Cerebellar nuclear complex (tissue), 1 donor: ENCODE data around the gene CDH16.
"Not testable (repeated sequence)": the region's sequence is repeated elsewhere in the genome, so short reads cannot be mapped to it uniquely, and the experiment has no call there.

Source experiments
- DNase-seq, 2 experiments: peaks; one replicate each; lab custom pipeline; 2025; lab: John Stamatoyannopoulos, UW

Gene CDH16, protein sequence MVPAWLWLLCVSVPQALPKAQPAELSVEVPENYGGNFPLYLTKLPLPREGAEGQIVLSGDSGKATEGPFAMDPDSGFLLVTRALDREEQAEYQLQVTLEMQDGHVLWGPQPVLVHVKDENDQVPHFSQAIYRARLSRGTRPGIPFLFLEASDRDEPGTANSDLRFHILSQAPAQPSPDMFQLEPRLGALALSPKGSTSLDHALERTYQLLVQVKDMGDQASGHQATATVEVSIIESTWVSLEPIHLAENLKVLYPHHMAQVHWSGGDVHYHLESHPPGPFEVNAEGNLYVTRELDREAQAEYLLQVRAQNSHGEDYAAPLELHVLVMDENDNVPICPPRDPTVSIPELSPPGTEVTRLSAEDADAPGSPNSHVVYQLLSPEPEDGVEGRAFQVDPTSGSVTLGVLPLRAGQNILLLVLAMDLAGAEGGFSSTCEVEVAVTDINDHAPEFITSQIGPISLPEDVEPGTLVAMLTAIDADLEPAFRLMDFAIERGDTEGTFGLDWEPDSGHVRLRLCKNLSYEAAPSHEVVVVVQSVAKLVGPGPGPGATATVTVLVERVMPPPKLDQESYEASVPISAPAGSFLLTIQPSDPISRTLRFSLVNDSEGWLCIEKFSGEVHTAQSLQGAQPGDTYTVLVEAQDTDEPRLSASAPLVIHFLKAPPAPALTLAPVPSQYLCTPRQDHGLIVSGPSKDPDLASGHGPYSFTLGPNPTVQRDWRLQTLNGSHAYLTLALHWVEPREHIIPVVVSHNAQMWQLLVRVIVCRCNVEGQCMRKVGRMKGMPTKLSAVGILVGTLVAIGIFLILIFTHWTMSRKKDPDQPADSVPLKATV

GRCh38 chr16:66918803-66919568, at the start of gene CDH16:
Gene CDH16, minus strand, starts transcription at chr16:66918885. Its CDS starts 820 bp downstream, at chr16:66918065.
- no peak for DNase-seq

- DNase-seq = no peak
Measured at GRCh38 chr16:66964049-66964448, 45.4 kb upstream of the CDH16 start.

GRCh38 chr16:66961914-66962313, 43.2 kb upstream of the CDH16 start:
- no peak for DNase-seq

- no peak for DNase-seq
Measured at GRCh38 chr16:66961065-66961744, 42.5 kb upstream of the CDH16 start, which contains the start of gene CES3. Gene CES3, plus strand, starts transcription at chr16:66961266. Its CDS starts 42 bp downstream, at chr16:66961308.

GRCh38 chr16:66960270-66960669, 41.6 kb upstream of the CDH16 start:
- DNase-seq = no peak

GRCh38 chr16:66959704-66960161, 41.0 kb upstream of the CDH16 start:
- DNase-seq = peak; percentile 17 to 62

- no peak for DNase-seq
Measured at GRCh38 chr16:66958857-66959703, 40.4 kb upstream of the CDH16 start.

DNA sequence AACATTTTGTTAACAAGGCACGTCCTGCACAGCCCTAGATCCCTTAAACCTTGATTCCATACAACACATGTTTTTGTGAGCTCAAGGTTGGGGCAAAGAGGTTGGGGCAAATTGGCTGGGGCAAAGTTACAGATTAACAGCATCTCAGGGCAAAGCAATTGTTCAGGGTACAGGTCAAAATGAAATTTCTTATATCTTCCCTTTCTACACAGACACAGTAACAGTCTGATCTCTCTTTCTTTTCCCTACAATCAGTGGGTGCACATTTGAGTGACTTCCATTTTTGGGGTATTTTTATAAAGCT, 37.4 kb upstream of the CDH16 start:
- not testable (repeated sequence) for DNase-seq

DNA sequence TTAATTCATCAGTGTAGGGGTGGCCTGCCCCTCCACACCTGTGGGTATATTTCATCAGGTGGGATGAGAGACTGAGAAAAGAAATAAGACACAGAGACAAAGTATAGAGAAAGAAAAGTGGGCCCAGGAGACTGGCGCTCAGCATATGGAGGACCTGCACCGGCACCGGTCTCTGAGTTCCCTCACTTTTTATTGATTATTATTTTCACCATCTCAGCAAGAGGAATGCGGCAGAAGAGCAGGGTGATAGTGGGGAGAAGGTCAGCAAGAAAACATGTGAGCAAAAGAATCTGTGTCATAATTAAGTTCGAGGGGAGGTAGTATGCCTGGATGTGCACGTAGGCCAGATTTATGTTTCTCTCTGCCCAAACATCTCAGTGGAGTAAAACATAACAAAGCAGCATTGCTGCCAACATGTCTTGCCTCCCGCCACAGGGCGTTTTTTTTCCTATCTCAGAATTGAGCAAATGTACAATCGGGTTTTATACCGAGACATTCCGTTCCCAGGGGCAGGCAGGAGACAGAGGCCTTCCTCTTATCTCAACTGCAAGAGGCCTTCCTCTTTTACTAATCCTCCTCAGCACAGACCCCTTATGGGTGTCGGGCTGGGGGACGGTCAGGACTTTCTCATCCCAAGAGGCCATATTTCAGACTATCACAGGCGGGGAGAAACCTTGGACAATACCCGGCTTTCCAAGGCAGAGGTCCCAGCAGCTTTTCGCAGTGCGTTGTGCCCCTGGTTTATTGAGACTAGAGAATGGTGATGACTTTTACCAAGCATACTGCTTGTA, 36.9 kb upstream of the CDH16 start:
- DNase-seq = not testable (repeated sequence)

- DNase-seq = peak; percentile 23 to 46
Measured at GRCh38 chr16:66954097-66954659, 35.5 kb upstream of the CDH16 start.

DNA sequence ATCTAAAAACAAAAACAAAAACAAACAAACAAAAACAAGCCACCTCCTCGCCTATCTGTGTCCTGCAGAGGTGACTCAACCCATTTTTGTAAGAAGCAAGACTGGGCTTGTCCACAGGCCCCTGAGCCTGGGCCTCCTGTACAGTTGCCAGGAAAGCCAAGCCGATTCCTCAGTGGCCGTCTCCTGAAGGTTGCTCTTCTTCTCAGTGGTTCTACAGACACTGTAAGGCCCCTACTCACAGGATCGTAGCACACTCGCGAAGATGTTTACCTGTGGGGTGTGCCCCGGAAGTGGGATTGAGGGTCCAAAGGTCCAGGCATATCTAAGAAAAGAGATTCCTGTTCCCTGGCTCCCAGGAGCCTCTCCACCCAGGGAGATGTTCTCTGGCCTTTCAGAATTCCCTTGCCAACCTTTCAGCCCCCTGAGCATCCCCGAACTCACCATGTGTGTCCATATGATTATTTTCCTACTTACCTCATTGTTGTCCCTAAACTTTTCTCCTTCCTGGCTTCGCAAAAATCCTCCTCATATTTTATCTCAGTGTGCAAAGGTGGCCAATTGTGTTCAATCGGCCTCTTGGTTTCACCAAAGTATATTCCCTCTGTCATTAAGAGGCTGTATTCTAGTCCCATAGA, 34.9 kb upstream of the CDH16 start:
- no peak for DNase-seq

DNA sequence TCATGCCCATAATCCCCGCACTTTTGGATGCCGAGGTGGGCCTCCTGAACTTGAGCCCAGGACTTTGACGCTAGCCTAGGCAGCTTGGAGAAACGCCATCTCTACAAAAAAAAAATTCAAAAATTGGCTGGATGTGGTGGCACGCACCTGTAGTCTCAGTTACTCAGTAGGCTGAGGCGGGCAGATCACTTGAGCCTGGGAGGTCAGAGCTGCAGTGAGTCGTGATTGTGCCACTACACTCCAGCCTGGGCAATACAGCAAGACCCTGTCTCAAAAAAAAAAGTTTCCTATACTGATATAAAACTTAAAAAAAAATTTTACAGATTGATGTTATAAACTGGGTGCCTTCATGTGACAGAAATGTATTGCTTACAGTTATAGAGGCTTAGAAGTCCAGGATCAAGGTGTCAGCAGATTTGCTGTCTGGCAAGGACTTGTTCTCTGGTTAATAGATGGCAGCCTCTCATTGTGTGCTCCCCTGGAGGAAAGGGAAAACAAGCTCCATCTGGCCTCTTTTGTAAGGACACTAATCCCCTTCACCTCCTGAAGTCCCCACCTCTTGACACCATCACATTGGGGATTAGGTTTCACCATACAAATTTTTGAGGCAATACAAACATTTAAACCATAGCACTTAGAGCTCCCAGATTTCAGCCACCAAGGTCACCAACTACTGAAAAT, 33.9 kb upstream of the CDH16 start:
- DNase-seq = no peak

GRCh38 chr16:66950971-66951790, 32.5 kb upstream of the CDH16 start:
- DNase-seq = no peak

GRCh38 chr16:66950437-66950836, 31.8 kb upstream of the CDH16 start:
- no peak for DNase-seq

- DNase-seq = peak in 1 of 2 experiments; percentile 21
Measured at GRCh38 chr16:66949472-66949871, 30.8 kb upstream of the CDH16 start.

DNA sequence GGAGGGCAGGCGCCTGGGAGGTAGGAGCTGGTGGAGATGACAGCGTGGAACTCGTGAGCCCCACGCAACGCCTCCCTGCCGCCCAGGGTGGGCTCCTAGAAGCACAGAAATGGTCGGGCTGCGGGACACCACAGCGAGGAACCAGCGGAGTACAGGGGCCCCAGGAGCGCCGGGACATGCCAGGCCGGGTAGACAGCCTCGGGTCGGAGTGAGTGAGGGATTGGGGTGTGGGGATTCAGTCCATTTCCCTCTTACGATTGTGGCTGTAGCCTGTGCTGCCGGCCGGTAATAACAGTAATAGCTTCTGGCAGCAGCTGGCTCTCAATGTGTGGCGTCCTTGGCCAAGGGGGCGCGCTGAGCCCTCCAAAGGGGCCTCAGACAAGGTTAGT, 30.1 kb upstream of the CDH16 start:
- DNase-seq = no peak

GRCh38 chr16:66948134-66948836, 29.6 kb upstream of the CDH16 start:
- DNase-seq = no peak
